Brain microvascular endothelial cell (primary cell): Measurements from ENCODE around the gene ARHGAP44.

ENCODE experiments used
- DNase-seq: peaks from one replicate; pipeline ENCODE4 v3.0.0-alpha.2; 2020
- H3K27ac ChIP-seq: fragments of 250-450 bp; sonication (Bioruptor Pico); 2 replicates; pipeline ENCODE4 v1.5.1; 2020; ENCODE audit warnings: mild to moderate bottlenecking, moderate library complexity
- H3K27me3 ChIP-seq: fragments of 250-450 bp; sonication (Bioruptor Pico); replicated peaks from 2 replicates; pipeline ENCODE4 v1.5.1; 2020; ENCODE audit warnings: mild to moderate bottlenecking
- H3K36me3 ChIP-seq: fragments of 250-450 bp; sonication (Bioruptor Pico); replicated peaks from 2 replicates; pipeline ENCODE4 v1.5.1; 2020; ENCODE audit warnings: mild to moderate bottlenecking
- H3K4me3 ChIP-seq: 2 replicates; pipeline ENCODE4 v1.5.1; 2011; ENCODE audit warnings: low read depth, mild to moderate bottlenecking, control low read depth, low read length, moderate library complexity
- CTCF ChIP-seq: IDR thresholded peaks from 2 replicates; pipeline ENCODE4 v1.5.1; 2011; ENCODE audit warnings: low read depth, mild to moderate bottlenecking, moderate library complexity, low read length, control low read depth, inconsistent platforms; ENCODE audit errors: missing control alignments
- in situ Hi-C: cut with HindIII; loops from 2 replicates; pipeline ENCODE4 v1.10.0; 2017; ENCODE audit warnings: low sequenced_read_pairs, low pct_ligation_motif_present

The ARHGAP44 gene

GRCh38 chr17:12985431-12986293 is 196.4 kb downstream of the ARHGAP44 start:
- Histone ChIP-seq H3K36me3 (peaks cover 8% of the 10 kb centered on the region), H3K27me3 (no peaks in the 10 kb centered on the region), H3K27ac (no peak overlapping the region), H3K4me3 (no peak overlapping the region)
- no peak for TF ChIP-seq CTCF
- in situ Hi-C loops, result no loop called here
- peak; percentile 31 for DNase-seq

- no peak overlapping the region for H3K27ac ChIP-seq
- in situ Hi-C loops, result no loop called here
- H3K27me3 ChIP-seq, result no peaks in the 10 kb centered on the region
- DNase-seq, result no peak
- no peak for TF ChIP-seq CTCF
- peaks cover 22% of the 10 kb centered on the region for H3K36me3 ChIP-seq
- no peak overlapping the region for H3K4me3 ChIP-seq
Measured at GRCh38 chr17:12987120-12987519, 197.8 kb downstream of the ARHGAP44 start.

- in situ Hi-C loops, result no loop called here
- H3K27me3 ChIP-seq, result no peaks in the 10 kb centered on the region
- DNase-seq, result no peak
- peaks cover 52% of the 10 kb centered on the region for H3K36me3 ChIP-seq
- no peak for TF ChIP-seq CTCF
- no peak overlapping the region for H3K27ac ChIP-seq
- no peak overlapping the region for H3K4me3 ChIP-seq
Measured at GRCh38 chr17:12990041-12990808, 200.9 kb downstream of the ARHGAP44 start.

- H3K27me3 ChIP-seq, result no peaks in the 10 kb centered on the region
- peaks cover 59% of the 10 kb centered on the region for H3K36me3 ChIP-seq
- H3K27ac ChIP-seq, result no peak overlapping the region
- TF ChIP-seq CTCF, result no peak
- H3K4me3 ChIP-seq, result no peak overlapping the region
- in situ Hi-C loops, result no loop called here
- no peak for DNase-seq
Measured at GRCh38 chr17:12990926-12991325, 201.6 kb downstream of the ARHGAP44 start.

GRCh38 chr17:12992676-12993075 is 203.4 kb downstream of the ARHGAP44 start:
- no peak for TF ChIP-seq CTCF
- Histone ChIP-seq H3K27me3 (no peaks in the 10 kb centered on the region), H3K27ac (no peak overlapping the region), H3K36me3 (peaks cover 74% of the 10 kb centered on the region), H3K4me3 (no peak overlapping the region)
- no peak for DNase-seq
- in situ Hi-C loops, result no loop called here
